OCI-LY3 (cell line): Measurements from ENCODE around the gene SYNE3.

Experiments used
- H2AFZ ChIP-seq: fragments of 200-600, 300-600 bp; shearing (Covaris generic); 2 replicates; pipeline ENCODE4 v1.6.0; 2014; ENCODE audit warnings: antibody characterized with exemption, low read depth, low read length
- H3K27ac ChIP-seq: fragments of 200-600, 300-600 bp; sonication (generic); 2 replicates; pipeline ENCODE4 v1.5.1; 2014; ENCODE audit warnings: mild to moderate bottlenecking, low read length, moderate library complexity, mixed read lengths
- H3K27me3 ChIP-seq: fragments of 200-600, 300-600 bp; sonication (generic); 2 replicates; pipeline ENCODE4 v1.6.1; 2014; ENCODE audit warnings: low read depth, low read length, mixed read lengths
- H3K36me3 ChIP-seq: fragments of 200-600, 300-600 bp; sonication (generic); replicated peaks from 2 replicates; pipeline ENCODE3; 2014; ENCODE audit warnings: low read depth, low read length, mixed read lengths
- H3K4me1 ChIP-seq: fragments of 300-600, 200-600 bp; sonication (generic); 2 replicates; pipeline ENCODE4 v1.6.1; 2014; ENCODE audit warnings: low read length, mixed read lengths
- H3K4me2 ChIP-seq: fragments of 200-600, 300-600 bp; sonication (generic); 2 replicates; pipeline ENCODE4 v1.6.1; 2014; ENCODE audit warnings: low read length, mixed read lengths
- H3K4me3 ChIP-seq: fragments of 300-600, 200-600 bp; sonication (generic); 2 replicates; pipeline ENCODE4 v1.5.1; 2014; ENCODE audit warnings: antibody characterized with exemption, mild to moderate bottlenecking, low read length, moderate library complexity
- H3K79me2 ChIP-seq: fragments of 300-600, 200-600 bp; shearing (Covaris generic); 2 replicates; pipeline ENCODE4 v1.6.1; 2014; ENCODE audit warnings: mild to moderate bottlenecking, low read length, mixed read lengths
- H3K9ac ChIP-seq: fragments of 300-600, 200-600 bp; shearing (Covaris generic); 2 replicates; pipeline ENCODE4 v1.6.0; 2014; ENCODE audit warnings: mild to moderate bottlenecking, low read length, moderate library complexity
- H3K9me3 ChIP-seq: fragments of 200-600, 300-600 bp; shearing (Covaris generic); 2 replicates; pipeline ENCODE4 v1.6.1; 2014; ENCODE audit warnings: low read length, mixed read lengths; ENCODE audit not compliant: insufficient read depth
- H4K20me1 ChIP-seq: fragments of 200-600, 300-600 bp; sonication (generic); 2 replicates; pipeline ENCODE4 v1.6.1; 2016; ENCODE audit warnings: low read length, mixed read lengths; ENCODE audit not compliant: insufficient read depth
- EZH2phosphoT487 ChIP-seq: fragments of 200-600 bp; shearing (Covaris generic); IDR thresholded peaks from 2 replicates; pipeline ENCODE4 v1.6.1; 2018; ENCODE audit warnings: antibody characterized with exemption, mixed run types, low read depth
- TF ChIP-seq, protein P1 (sequence below): fragments of 200-600, 300-600 bp; sonication (generic); IDR thresholded peaks from 2 replicates; pipeline ENCODE4 v1.5.1; 2014; ENCODE audit warnings: antibody characterized with exemption, low read length, low read depth

Gene SYNE3

DNA sequence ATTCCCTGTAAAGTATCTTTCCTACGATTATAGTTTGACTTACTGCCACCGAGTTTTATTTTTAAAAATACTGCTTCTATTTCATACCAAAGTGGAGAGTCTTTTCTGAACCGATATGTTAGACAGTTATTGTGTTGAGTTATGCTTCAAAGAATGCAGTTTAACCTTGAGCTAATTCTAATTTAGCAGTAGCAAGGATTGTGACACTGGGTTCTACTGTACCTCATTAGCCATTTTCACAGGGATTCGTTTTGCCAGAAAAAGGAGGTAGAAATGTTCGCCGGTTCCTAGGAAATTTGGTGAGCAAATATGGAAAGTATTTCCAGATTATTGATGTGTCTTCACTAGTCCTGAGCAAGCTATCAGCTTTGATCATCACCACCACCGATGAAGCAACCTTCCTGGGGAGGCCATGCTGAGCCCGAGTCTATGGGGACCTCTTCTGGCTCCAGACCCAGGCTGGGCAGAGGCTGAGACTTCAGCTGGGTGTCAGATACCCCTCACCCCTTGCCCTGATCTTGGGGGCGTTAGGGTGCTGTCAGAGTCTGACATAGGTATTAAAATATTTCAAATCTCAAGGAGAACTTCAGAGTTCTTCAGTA lies 32.0 kb upstream of the SYNE3 start:
- peaks cover 8% of the 10 kb centered on the region; the same call in 1 of the 2 replicates for H4K20me1 ChIP-seq

DNA sequence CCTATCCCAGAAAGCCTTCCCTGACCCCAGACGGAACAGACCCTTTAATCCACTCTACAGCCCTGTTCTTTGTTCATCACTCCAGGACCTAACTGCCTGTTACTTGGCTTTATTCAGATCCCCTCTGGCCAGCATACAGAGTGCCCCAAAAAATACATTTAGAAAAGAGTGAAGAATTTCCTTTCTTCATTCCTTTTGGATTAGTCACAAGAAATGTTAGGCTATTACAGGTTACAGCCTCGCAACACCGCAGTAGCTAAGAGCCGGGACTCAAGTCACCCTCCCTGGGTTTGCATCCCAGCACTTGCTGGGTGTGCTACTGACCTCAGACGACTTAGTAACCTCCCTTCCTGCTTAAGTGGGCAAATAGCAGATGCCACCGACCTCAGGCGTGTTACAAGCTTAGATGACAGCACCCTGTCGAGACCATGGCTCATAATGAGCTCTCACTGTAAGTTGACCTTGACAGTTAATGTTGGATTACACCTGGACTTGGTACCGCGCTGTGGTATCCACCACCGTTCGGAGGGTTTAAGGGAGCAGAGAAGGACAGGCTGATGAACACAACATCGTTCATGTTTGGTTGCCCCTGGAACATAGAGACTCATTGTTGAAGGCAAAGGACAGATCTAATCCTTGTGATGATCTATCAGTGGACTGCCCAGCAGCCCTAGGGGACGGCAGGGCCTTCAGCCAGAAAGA lies 31.3 kb upstream of the SYNE3 start:
- H3K9ac ChIP-seq, result no peak overlapping the region
- no peaks in the 10 kb centered on the region for H3K9me3 ChIP-seq
- no peaks in the 10 kb centered on the region for H3K27me3 ChIP-seq
- H3K36me3 ChIP-seq, result peaks cover 3% of the 10 kb centered on the region
- H3K4me3 ChIP-seq, result no peak overlapping the region
- no peak overlapping the region for H3K4me2 ChIP-seq
- no peak for TF ChIP-seq EZH2phosphoT487
- TF ChIP-seq, protein P1, sequence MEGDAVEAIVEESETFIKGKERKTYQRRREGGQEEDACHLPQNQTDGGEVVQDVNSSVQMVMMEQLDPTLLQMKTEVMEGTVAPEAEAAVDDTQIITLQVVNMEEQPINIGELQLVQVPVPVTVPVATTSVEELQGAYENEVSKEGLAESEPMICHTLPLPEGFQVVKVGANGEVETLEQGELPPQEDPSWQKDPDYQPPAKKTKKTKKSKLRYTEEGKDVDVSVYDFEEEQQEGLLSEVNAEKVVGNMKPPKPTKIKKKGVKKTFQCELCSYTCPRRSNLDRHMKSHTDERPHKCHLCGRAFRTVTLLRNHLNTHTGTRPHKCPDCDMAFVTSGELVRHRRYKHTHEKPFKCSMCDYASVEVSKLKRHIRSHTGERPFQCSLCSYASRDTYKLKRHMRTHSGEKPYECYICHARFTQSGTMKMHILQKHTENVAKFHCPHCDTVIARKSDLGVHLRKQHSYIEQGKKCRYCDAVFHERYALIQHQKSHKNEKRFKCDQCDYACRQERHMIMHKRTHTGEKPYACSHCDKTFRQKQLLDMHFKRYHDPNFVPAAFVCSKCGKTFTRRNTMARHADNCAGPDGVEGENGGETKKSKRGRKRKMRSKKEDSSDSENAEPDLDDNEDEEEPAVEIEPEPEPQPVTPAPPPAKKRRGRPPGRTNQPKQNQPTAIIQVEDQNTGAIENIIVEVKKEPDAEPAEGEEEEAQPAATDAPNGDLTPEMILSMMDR, result no peak
- peaks cover 10% of the 10 kb centered on the region for H4K20me1 ChIP-seq
- H3K27ac ChIP-seq, result no peak overlapping the region
- H3K4me1 ChIP-seq, result no peaks in the 10 kb centered on the region
- peaks cover 8% of the 10 kb centered on the region for H3K79me2 ChIP-seq
- no peak overlapping the region for H2AFZ ChIP-seq

More for the DNA sequence above, 32.0 kb upstream of the SYNE3 start:
- Histone ChIP-seq H3K4me2 (no peak overlapping the region), H3K4me1 (no peaks in the 10 kb centered on the region), H3K27ac (no peak overlapping the region), H3K4me3 (no peak overlapping the region), H3K36me3 (peaks cover 3% of the 10 kb centered on the region), H2AFZ (no peak overlapping the region), H3K9ac (no peak overlapping the region), H3K79me2 (peaks cover 2% of the 10 kb centered on the region; the same call in 1 of the 2 replicates), H3K27me3 (no peaks in the 10 kb centered on the region), H3K9me3 (no peaks in the 10 kb centered on the region)
- no peak for TF ChIP-seq EZH2phosphoT487
- TF ChIP-seq, protein P1, result no peak

DNA sequence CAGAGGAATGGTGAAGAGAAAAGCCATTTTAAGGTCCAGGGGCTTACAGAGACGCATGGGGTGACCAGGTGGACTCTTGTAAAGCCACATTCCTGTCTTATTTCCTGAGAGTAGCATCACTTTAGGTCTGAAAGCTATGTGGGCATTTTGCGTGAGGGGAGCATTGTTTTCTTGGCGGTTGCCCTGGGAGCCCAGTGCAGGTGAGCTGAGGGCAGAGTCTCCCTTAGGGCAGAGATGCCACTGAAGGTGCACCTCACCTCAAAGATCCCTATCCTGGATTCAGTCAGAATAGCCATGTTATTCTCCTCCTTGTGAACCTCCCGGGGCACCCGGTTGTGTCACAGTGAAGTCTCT lies 30.8 kb upstream of the SYNE3 start:
- Histone ChIP-seq H4K20me1 (peaks cover 14% of the 10 kb centered on the region), H2AFZ (no peak overlapping the region), H3K36me3 (peaks cover 3% of the 10 kb centered on the region), H3K4me2 (no peak overlapping the region), H3K9ac (no peak overlapping the region), H3K4me1 (no peaks in the 10 kb centered on the region), H3K79me2 (peaks cover 14% of the 10 kb centered on the region), H3K9me3 (no peaks in the 10 kb centered on the region), H3K27me3 (no peaks in the 10 kb centered on the region), H3K4me3 (no peak overlapping the region), H3K27ac (no peak overlapping the region)
- no peak for TF ChIP-seq EZH2phosphoT487
- TF ChIP-seq, protein P1, result no peak

DNA sequence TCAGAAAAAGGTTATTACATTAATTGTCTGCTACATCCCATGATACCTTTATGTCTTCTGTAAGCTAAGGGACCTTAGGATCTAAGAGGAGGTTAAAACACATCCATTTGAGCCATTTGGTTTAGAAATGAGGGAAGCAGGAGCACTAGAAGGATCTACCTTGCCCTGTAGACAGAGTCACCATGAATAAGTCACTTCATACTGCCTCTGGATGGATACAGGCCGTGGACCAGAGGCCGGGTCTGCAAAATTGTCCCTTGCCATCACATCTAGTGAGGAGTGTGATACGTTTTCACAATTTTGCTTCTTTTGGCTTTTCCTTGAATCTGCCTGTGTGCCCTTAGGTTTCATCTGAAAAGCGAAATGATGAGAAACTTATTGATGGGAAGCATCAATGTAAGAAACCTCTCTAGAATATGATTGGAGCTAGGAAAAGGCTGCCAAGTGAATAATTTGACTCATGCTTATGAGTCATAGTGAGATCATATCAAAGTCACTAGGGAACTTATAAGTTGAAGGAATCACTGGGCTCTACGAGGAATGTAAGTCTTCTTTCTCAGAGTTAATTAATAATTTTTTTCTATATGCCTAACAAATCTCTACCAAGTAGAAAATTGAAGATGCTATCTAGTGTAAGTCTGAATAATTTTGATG lies 29.2 kb upstream of the SYNE3 start:
- H2AFZ ChIP-seq, result no peak overlapping the region
- peaks cover 3% of the 10 kb centered on the region for H3K36me3 ChIP-seq
- no peak overlapping the region for H3K27ac ChIP-seq
- H3K4me3 ChIP-seq, result no peak overlapping the region
- H3K9me3 ChIP-seq, result no peaks in the 10 kb centered on the region
- no peak overlapping the region for H3K9ac ChIP-seq
- H4K20me1 ChIP-seq, result peaks cover 22% of the 10 kb centered on the region
- TF ChIP-seq, protein P1, result no peak
- no peak for TF ChIP-seq EZH2phosphoT487
- no peaks in the 10 kb centered on the region for H3K27me3 ChIP-seq
- no peak overlapping the region for H3K4me2 ChIP-seq
- no peaks in the 10 kb centered on the region for H3K4me1 ChIP-seq
- peaks cover 30% of the 10 kb centered on the region for H3K79me2 ChIP-seq
